ENCODE data around the gene AKT3.

DNA sequence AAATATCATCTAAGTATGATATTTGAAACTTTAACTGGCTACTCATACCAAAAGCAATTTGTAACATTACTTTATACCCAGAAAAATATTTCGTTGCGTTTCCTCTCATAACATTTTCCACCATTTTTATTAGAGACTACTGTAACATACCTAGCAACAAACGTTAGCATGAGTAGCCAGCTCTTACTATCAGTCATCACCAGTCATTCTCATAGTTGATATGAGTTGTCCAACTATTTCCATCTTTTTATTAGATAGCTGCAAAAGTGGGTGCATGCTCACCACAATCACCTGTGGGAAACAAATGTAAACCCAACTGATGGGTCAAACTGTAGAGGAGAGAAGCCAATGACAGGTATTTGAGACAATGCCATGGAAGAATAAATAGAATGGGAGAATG, 114.6 kb downstream of the AKT3 start:
- TF ChIP-seq CTCF (conservative IDR thresholded peaks at IDR 0.05 in 1 of 2, IDR thresholded peaks at IDR 0.05 in 1 of 2; ENCODE audit: low read depth in 1 of 2, low read length in 2 of 2) (no peak), EZH2 (IDR thresholded peaks at IDR 0.05; ENCODE audit: low read length, missing control alignments) (no peak)

Measured in fibroblast of lung (primary cell).